ENCODE data around the gene TMEM242. TPM values are rescaled to one million over a fixed set of nuclear protein-coding genes. Genes with fewer than 3 reads are reported as not detected.
A peak's percentile ranks its signal among the peaks of the same experiment; 100 is the strongest.

Gene TMEM242
- total and polyA plus RNA-seq, 2 of the 4 experiments (the other 2 are of a cell fraction): 2.3 to 4.6 TPM

DNA sequence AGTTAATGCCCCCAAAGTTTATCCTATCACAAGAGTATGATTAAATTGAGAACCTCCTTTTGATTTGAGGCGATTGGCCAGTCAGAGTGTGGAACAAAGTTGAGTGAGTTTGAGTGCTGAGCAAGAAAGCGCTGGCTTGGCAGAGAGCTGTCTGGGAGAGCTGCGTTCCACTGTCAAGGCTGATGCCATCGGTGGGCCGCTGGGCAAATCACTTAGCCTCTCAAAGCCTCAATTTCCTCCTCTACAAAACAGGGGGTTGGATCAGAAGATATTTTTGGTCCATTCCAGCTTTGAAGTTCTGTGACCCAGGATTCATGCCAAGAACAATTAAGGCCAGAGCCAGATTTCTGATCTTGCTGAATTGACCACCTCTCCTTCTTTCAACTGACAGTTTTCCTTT is 60.2 kb downstream of the TMEM242 start:
- in situ Hi-C loops (cut with MboI; ENCODE audit: low sequenced_read_pairs): no loop called here
- BruUV-seq (replicated peaks): no TSS peak
- Histone ChIP-seq H3K4ac (ENCODE audit: low read depth, low read length) (no peak overlapping the region), H3K9me3 (ENCODE audit: control insufficient read depth, insufficient read depth, low read length) (no peaks in the 10 kb centered on the region), H3K9ac (ENCODE audit: low read depth, low read length) (no peak overlapping the region), H3K56ac (ENCODE audit: extremely low read depth, insufficient read depth, low read length) (no peak overlapping the region), H2AFZ (replicated peaks; ENCODE audit: low read length, poor library complexity) (no peak overlapping the region), H3K27me3 (ENCODE audit: control insufficient read depth, insufficient read depth, low read length) (peaks cover 14% of the 10 kb centered on the region; the same call in 1 of the 2 replicates), H3K14ac (replicated peaks; ENCODE audit: low read depth, low read length) (no peak overlapping the region), H3K79me1 (ENCODE audit: low read depth in 1 of 2, low read length in 2 of 2) (no peaks in the 10 kb centered on the region), H2AK5ac (ENCODE audit: low read depth, low read length) (no peak overlapping the region), H3K18ac (ENCODE audit: low read depth, low read length) (no peak overlapping the region), H3K4me1 (ENCODE audit: control insufficient read depth, insufficient read depth, low read length) (no peaks in the 10 kb centered on the region), H4K20me1 (ENCODE audit: insufficient read depth, low read length) (no peaks in the 10 kb centered on the region), H3K9me1 (ENCODE audit: insufficient read depth, low read length) (peaks cover 3% of the 10 kb centered on the region; the same call in 1 of the 2 replicates), H3K4me2 (ENCODE audit: low read depth, low read length) (peak overlapping the region; percentile 39; the same call in 1 of the 2 replicates), H4K5ac (ENCODE audit: low read depth, low read length) (no peak overlapping the region), H3K4me3 (ENCODE audit: insufficient read depth, low read depth, low read length) (no peak overlapping the region), H2BK120ac (ENCODE audit: low read depth, low read length) (no peak overlapping the region), H3K23ac (ENCODE audit: low read depth, low read length) (no peak overlapping the region), H4K91ac (ENCODE audit: insufficient read depth, low read depth, low read length) (no peak overlapping the region), H2AK9ac (replicated peaks; ENCODE audit: low read depth, low read length, poor library complexity) (no peak overlapping the region), H2BK5ac (ENCODE audit: low read depth, low read length, poor library complexity, severe bottlenecking) (no peak overlapping the region), H2BK15ac (ENCODE audit: low read depth, low read length) (no peak overlapping the region), H3K36me3 (ENCODE audit: control insufficient read depth, insufficient read depth, low read length) (no peaks in the 10 kb centered on the region), H2BK20ac (ENCODE audit: low read depth, low read length) (no peak overlapping the region), H3K27ac (ENCODE audit: insufficient read depth, low read length) (no peak overlapping the region), H4K8ac (ENCODE audit: low read depth in 2 of 2, low read length in 2 of 2) (no peak overlapping the region)
- TF ChIP-seq CTCF (conservative IDR thresholded peaks at IDR 0.05; ENCODE audit: low read depth, low read length): no peak
- TF ChIP-seq POLR2A (IDR thresholded peaks at IDR 0.05; ENCODE audit: low read depth, low read length): no peak
- TF ChIP-seq, protein P1, sequence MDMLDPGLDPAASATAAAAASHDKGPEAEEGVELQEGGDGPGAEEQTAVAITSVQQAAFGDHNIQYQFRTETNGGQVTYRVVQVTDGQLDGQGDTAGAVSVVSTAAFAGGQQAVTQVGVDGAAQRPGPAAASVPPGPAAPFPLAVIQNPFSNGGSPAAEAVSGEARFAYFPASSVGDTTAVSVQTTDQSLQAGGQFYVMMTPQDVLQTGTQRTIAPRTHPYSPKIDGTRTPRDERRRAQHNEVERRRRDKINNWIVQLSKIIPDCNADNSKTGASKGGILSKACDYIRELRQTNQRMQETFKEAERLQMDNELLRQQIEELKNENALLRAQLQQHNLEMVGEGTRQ (IDR thresholded peaks at IDR 0.05; ENCODE audit: low read depth, low read length): no peak
- TF ChIP-seq NFE2L2 (IDR thresholded peaks at IDR 0.05; ENCODE audit: low read depth, low read length): no peak
- TF ChIP-seq FOS (IDR thresholded peaks at IDR 0.05; ENCODE audit: low read depth, low read length): no peak
- no peak for TF ChIP-seq CEBPB (IDR thresholded peaks at IDR 0.05; ENCODE audit: low read depth, low read length)
- no peak for TF ChIP-seq MAZ (IDR thresholded peaks at IDR 0.05; ENCODE audit: borderline replicate concordance, low read depth, low read length)
- TF ChIP-seq RFX5 (IDR thresholded peaks at IDR 0.05; ENCODE audit: low read depth, low read length): no peak
- TF ChIP-seq, protein P2, sequence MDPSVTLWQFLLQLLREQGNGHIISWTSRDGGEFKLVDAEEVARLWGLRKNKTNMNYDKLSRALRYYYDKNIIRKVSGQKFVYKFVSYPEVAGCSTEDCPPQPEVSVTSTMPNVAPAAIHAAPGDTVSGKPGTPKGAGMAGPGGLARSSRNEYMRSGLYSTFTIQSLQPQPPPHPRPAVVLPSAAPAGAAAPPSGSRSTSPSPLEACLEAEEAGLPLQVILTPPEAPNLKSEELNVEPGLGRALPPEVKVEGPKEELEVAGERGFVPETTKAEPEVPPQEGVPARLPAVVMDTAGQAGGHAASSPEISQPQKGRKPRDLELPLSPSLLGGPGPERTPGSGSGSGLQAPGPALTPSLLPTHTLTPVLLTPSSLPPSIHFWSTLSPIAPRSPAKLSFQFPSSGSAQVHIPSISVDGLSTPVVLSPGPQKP (IDR thresholded peaks at IDR 0.05; ENCODE audit: borderline replicate concordance, low read depth, low read length): no peak
- no peak for TF ChIP-seq RAD21 (IDR thresholded peaks at IDR 0.05; ENCODE audit: low read length)
- TF ChIP-seq MXI1 (IDR thresholded peaks at IDR 0.05; ENCODE audit: borderline replicate concordance, low read depth, low read length): no peak
- TF ChIP-seq SMC3 (IDR thresholded peaks at IDR 0.05; ENCODE audit: low read depth, low read length): no peak
- WGBS, 2 experiments (ENCODE audit: extremely low coverage in 2 of 2, insufficient read length in 1 of 2): no CpG with 5 or more reads among the region's 5 CpGs
- ChIA-PET POLR2A (ENCODE audit: unreplicated experiment) (no interaction called here), CTCF (interaction anchor here (0.7 kb wide), 1 partner anchor 28 kb away, joined by 4 read pairs; no protein-coding TSS in a partner anchor)
- dilution Hi-C loops (cut with HindIII; ENCODE audit: low sequenced_read_pairs, unreplicated experiment): no loop called here
- DNase-seq (no peak), ATAC-seq (ENCODE audit: low read depth) (no peak)
- intact Hi-C loops (cut with micrococcal nuclease): no loop called here
